IMR-90 (cell line): ENCODE data around the gene CCNL2. TPM values are rescaled to one million over a fixed set of nuclear protein-coding genes. Genes with fewer than 3 reads are reported as not detected.

Experiments used
- ATAC-seq: fragments of 200-7000 bp; cut with Tn5 transposase; 2 replicates; pipeline ENCODE4 v1.9.1; 2020; ENCODE audit warnings: low read depth, mild to moderate bottlenecking, moderate library complexity
- BruUV-seq: library from RNA; stranded (reverse); fragments of 400-500 nt; replicated peaks from 2 replicates; lab custom pipeline; 2021; lab: Mats Ljungman, UMichigan
- CTCF ChIA-PET: fragments of 300-600 bp; formaldehyde crosslinking; extraction: SDS; loops from one replicate; lab custom pipeline; 2021; ENCODE audit warnings: antibody characterized with exemption; lab: Yijun Ruan, JAX
- POLR2A ChIA-PET: fragments of 300-600 bp; sonication (Branson Sonifier 250); formaldehyde crosslinking; loops from one replicate; lab custom pipeline; 2022; ENCODE audit warnings: antibody characterized with exemption; ENCODE audit not compliant: unreplicated experiment; lab: Charles Lee
- DNase-seq: peaks from one replicate; pipeline ENCODE4 v3.0.0; 2013
- H2AFZ ChIP-seq: replicated peaks from 2 replicates; pipeline ENCODE3; 2013; ENCODE audit warnings: low read length, mild to moderate bottlenecking; ENCODE audit not compliant: poor library complexity
- H2AK5ac ChIP-seq: 2 replicates; pipeline ENCODE4 v1.6.1; 2013; ENCODE audit warnings: low read depth, low read length, inconsistent platforms
- H2AK9ac ChIP-seq: replicated peaks from 2 replicates; pipeline ENCODE3; 2013; ENCODE audit warnings: mild to moderate bottlenecking, low read depth, low read length, moderate library complexity; ENCODE audit not compliant: poor library complexity
- H2BK120ac ChIP-seq: 2 replicates; pipeline ENCODE4 v1.6.1; 2013; ENCODE audit warnings: low read depth, low read length, inconsistent platforms
- H2BK15ac ChIP-seq: 3 replicates; pipeline ENCODE4 v1.6.1; 2013; ENCODE audit warnings: low read depth, low read length, inconsistent platforms
- H2BK20ac ChIP-seq: 2 replicates; pipeline ENCODE4 v1.6.1; 2013; ENCODE audit warnings: low read depth, mild to moderate bottlenecking, inconsistent platforms, low read length, moderate library complexity
- H2BK5ac ChIP-seq: 2 replicates; pipeline ENCODE4 v1.6.1; 2013; ENCODE audit warnings: mild to moderate bottlenecking, low read depth, low read length, inconsistent platforms; ENCODE audit not compliant: poor library complexity, severe bottlenecking
- H3K14ac ChIP-seq: replicated peaks from 2 replicates; pipeline ENCODE4 v1.6.1; 2013; ENCODE audit warnings: low read depth, low read length, inconsistent platforms
- H3K18ac ChIP-seq: 2 replicates; pipeline ENCODE4 v1.6.1; 2013; ENCODE audit warnings: low read depth, low read length, control low read depth
- H3K23ac ChIP-seq: 2 replicates; pipeline ENCODE4 v1.6.1; 2013; ENCODE audit warnings: low read depth, low read length, inconsistent platforms
- H3K27ac ChIP-seq: 2 replicates; pipeline ENCODE4 v1.5.1; 2013; ENCODE audit warnings: mild to moderate bottlenecking, control low read depth, low read length; ENCODE audit not compliant: insufficient read depth
- H3K27me3 ChIP-seq: 2 replicates; pipeline ENCODE4 v1.6.1; 2013; ENCODE audit warnings: low read length; ENCODE audit not compliant: control insufficient read depth, insufficient read depth
- H3K36me3 ChIP-seq: 2 replicates; pipeline ENCODE4 v1.6.1; 2013; ENCODE audit warnings: low read length, mixed read lengths; ENCODE audit not compliant: control insufficient read depth, insufficient read depth
- H3K4ac ChIP-seq: 2 replicates; pipeline ENCODE4 v1.6.1; 2013; ENCODE audit warnings: low read depth, low read length, inconsistent platforms
- H3K4me1 ChIP-seq: 2 replicates; pipeline ENCODE4 v1.6.1; 2013; ENCODE audit warnings: low read length, mixed read lengths; ENCODE audit not compliant: control insufficient read depth, insufficient read depth
- H3K4me2 ChIP-seq: 2 replicates; pipeline ENCODE4 v1.6.1; 2013; ENCODE audit warnings: low read depth, mild to moderate bottlenecking, control low read depth, low read length, moderate library complexity
- H3K4me3 ChIP-seq: 2 replicates; pipeline ENCODE4 v1.5.1; 2013; ENCODE audit warnings: low read depth, mild to moderate bottlenecking, control low read depth, low read length, moderate library complexity; ENCODE audit not compliant: insufficient read depth
- H3K56ac ChIP-seq: 2 replicates; pipeline ENCODE4 v1.6.1; 2013; ENCODE audit warnings: low read length, inconsistent platforms; ENCODE audit not compliant: insufficient read depth; ENCODE audit errors: extremely low read depth
- H3K79me1 ChIP-seq, 2 experiments: 2 replicates each; pipeline ENCODE4 v1.6.1; 2013; ENCODE audit warnings: low read length in 2 of 2, inconsistent platforms in 1 of 2, low read depth in 1 of 2
- H3K9ac ChIP-seq: 2 replicates; pipeline ENCODE4 v1.6.1; 2013; ENCODE audit warnings: low read depth, low read length, control low read depth
- H3K9me1 ChIP-seq: 2 replicates; pipeline ENCODE4 v1.6.1; 2013; ENCODE audit warnings: low read length, inconsistent platforms; ENCODE audit not compliant: insufficient read depth
- H3K9me3 ChIP-seq: 2 replicates; pipeline ENCODE4 v1.6.1; 2013; ENCODE audit warnings: low read length; ENCODE audit not compliant: control insufficient read depth, insufficient read depth
- H4K20me1 ChIP-seq: 2 replicates; pipeline ENCODE4 v1.6.1; 2013; ENCODE audit warnings: low read length, inconsistent platforms; ENCODE audit not compliant: insufficient read depth
- H4K5ac ChIP-seq: 2 replicates; pipeline ENCODE4 v1.6.1; 2013; ENCODE audit warnings: mild to moderate bottlenecking, low read depth, low read length, control low read depth
- H4K8ac ChIP-seq, 2 experiments: 2 replicates each; pipeline ENCODE4 v1.6.1; 2013; ENCODE audit warnings: low read depth in 2 of 2, low read length in 2 of 2, control low read depth in 1 of 2, inconsistent platforms in 1 of 2
- H4K91ac ChIP-seq: 2 replicates; pipeline ENCODE4 v1.6.1; 2013; ENCODE audit warnings: low read depth, low read length, inconsistent platforms; ENCODE audit not compliant: insufficient read depth
- CHD1 ChIP-seq: IDR thresholded peaks from 2 replicates; pipeline ENCODE4 v1.6.1; 2012; ENCODE audit warnings: low read depth, low read length, improper control_type of control experiment
- CTCF ChIP-seq: conservative IDR thresholded peaks from 2 replicates; pipeline ENCODE4 v1.5.1; 2012; ENCODE audit warnings: mild to moderate bottlenecking, low read depth, low read length, improper control_type of control experiment
- ELK1 ChIP-seq: fragments of 150-350 bp; IDR thresholded peaks from 2 replicates; pipeline ENCODE4 v1.6.1; 2016; ENCODE audit warnings: low read depth, mild to moderate bottlenecking, low read length, moderate library complexity, borderline replicate concordance
- FOS ChIP-seq: fragments of 150-350 bp; IDR thresholded peaks from 2 replicates; pipeline ENCODE4 v1.6.1; 2016; ENCODE audit warnings: low read depth, low read length
- MAZ ChIP-seq: IDR thresholded peaks from 2 replicates; pipeline ENCODE4 v1.6.1; 2012; ENCODE audit warnings: low read depth, mild to moderate bottlenecking, low read length, improper control_type of control experiment, moderate library complexity, borderline replicate concordance
- NFE2L2 ChIP-seq: fragments of 150-350 bp; IDR thresholded peaks from 2 replicates; pipeline ENCODE4 v1.6.1; 2016; ENCODE audit warnings: low read depth, mild to moderate bottlenecking, low read length
- POLR2A ChIP-seq: IDR thresholded peaks from 2 replicates; pipeline ENCODE4 v1.6.1; 2012; ENCODE audit warnings: mild to moderate bottlenecking, low read depth, low read length
- RCOR1 ChIP-seq: IDR thresholded peaks from 2 replicates; pipeline ENCODE4 v1.6.1; 2012; ENCODE audit warnings: mild to moderate bottlenecking, low read length, improper control_type of control experiment; ENCODE audit not compliant: insufficient replicate concordance
- RFX5 ChIP-seq: IDR thresholded peaks from 2 replicates; pipeline ENCODE4 v1.8.0; 2012; ENCODE audit warnings: low read depth, mild to moderate bottlenecking, low read length, moderate library complexity
- SMC3 ChIP-seq: fragments of 150-350 bp; IDR thresholded peaks from 2 replicates; pipeline ENCODE4 v1.6.1; 2016; ENCODE audit warnings: low read depth, mild to moderate bottlenecking, antibody characterized with exemption, low read length, moderate library complexity
- USF2 ChIP-seq: fragments of 150-350 bp; IDR thresholded peaks from 2 replicates; pipeline ENCODE4 v1.6.1; 2017; ENCODE audit warnings: mild to moderate bottlenecking, antibody characterized with exemption, low read length, low read depth
- WGBS, 2 experiments: methylation state at CpG; one replicate each; pipeline versions ENCODE4 v1.1.5 to v1.1.7; 2013; ENCODE audit warnings: missing lambda C conversion rate in 2 of 2; ENCODE audit not compliant: insufficient read length in 1 of 2; ENCODE audit errors: extremely low coverage in 2 of 2; 5-methylcytosine and 5-hydroxymethylcytosine counted together
- dilution Hi-C: fragments of 300-500 bp; cut with HindIII; formaldehyde crosslinking; loops from one replicate; pipeline ENCODE4 v1.14.3; 2018; ENCODE audit warnings: low sequenced_read_pairs; ENCODE audit not compliant: unreplicated experiment
- in situ Hi-C: fragments of 300-500 bp; cut with MboI; formaldehyde crosslinking; loops from 3 replicates; pipeline ENCODE4 v1.14.3; 2019; ENCODE audit warnings: low sequenced_read_pairs, inconsistent platforms, mixed read lengths
- intact Hi-C: fragments of 100-400 bp; cut with micrococcal nuclease; formaldehyde crosslinking; loops from 2 replicates; pipeline ENCODE4 v1.10.0; 2022
- polyA plus RNA-seq, 3 experiments: library from polyadenylated mRNA; depleted of rRNA; stranded (reverse); fragments of >200 nt; gene quantifications; 2 replicates each; pipeline ENCODE4 v1.2.3, GENCODE V29; 2012; ENCODE audit warnings: low replicate concordance in 1 of 3
- total RNA-seq: library from RNA; depleted of rRNA; stranded (reverse); fragments of >200 nt; gene quantifications from 2 replicates; pipeline ENCODE4 v1.2.3, GENCODE V29; 2012

The CCNL2 gene
- total and polyA plus RNA-seq, 2 of the 4 experiments (the other 2 are of a cell fraction) = 53.9 to 239 TPM

- ChIA-PET CTCF (interaction anchor here (1.3 kb wide), 1 partner anchor 14 kb away, joined by 4 read pairs; no protein-coding TSS in a partner anchor), POLR2A (no interaction called here)
- dilution Hi-C loops (no loop called here), in situ Hi-C loops (no loop called here), intact Hi-C loops (no loop called here)
- no peak overlapping the region for H2AK5ac ChIP-seq
- H3K4me1 ChIP-seq = peaks cover 14% of the 10 kb centered on the region
- ATAC-seq (no peak), DNase-seq (no peak)
- H4K5ac ChIP-seq = no peak overlapping the region
- no peaks in the 10 kb centered on the region for H3K27me3 ChIP-seq
- BruUV-seq = no TSS peak
- no peak overlapping the region for H3K4me2 ChIP-seq
- no peak overlapping the region for H2AK9ac ChIP-seq
- no peak overlapping the region for H3K9ac ChIP-seq
- no peaks in the 10 kb centered on the region for H3K9me1 ChIP-seq
- H4K91ac ChIP-seq = no peak overlapping the region
- H3K27ac ChIP-seq = no peak overlapping the region
- no peak overlapping the region for H3K4me3 ChIP-seq
- H2BK15ac ChIP-seq = no peak overlapping the region
- H3K4ac ChIP-seq = no peak overlapping the region
- H3K23ac ChIP-seq = no peak overlapping the region
- no CpG with 5 or more reads among the region's 19 CpGs for WGBS, 2 experiments
- H3K9me3 ChIP-seq = no peaks in the 10 kb centered on the region
- H3K56ac ChIP-seq = no peak overlapping the region
- H2BK20ac ChIP-seq = no peak overlapping the region
- H2BK5ac ChIP-seq = no peak overlapping the region
- no peak overlapping the region for H2AFZ ChIP-seq
- H3K36me3 ChIP-seq = no peaks in the 10 kb centered on the region
- H4K8ac ChIP-seq = no peak overlapping the region
- TF ChIP-seq RFX5 = no peak
- TF ChIP-seq FOS = no peak
- no peak for TF ChIP-seq POLR2A
- no peak for TF ChIP-seq ELK1
- TF ChIP-seq USF2 = no peak
- no peak for TF ChIP-seq CHD1
- TF ChIP-seq MAZ = no peak
- no peak for TF ChIP-seq SMC3
- no peak for TF ChIP-seq NFE2L2
- no peak for TF ChIP-seq CTCF
- TF ChIP-seq RCOR1 = no peak
- no peak overlapping the region for H2BK120ac ChIP-seq
- H3K14ac ChIP-seq = no peak overlapping the region
- H3K79me1 ChIP-seq = no peaks in the 10 kb centered on the region
- H3K18ac ChIP-seq = no peak overlapping the region
- no peaks in the 10 kb centered on the region for H4K20me1 ChIP-seq
These were observed 27.5 kb upstream of the CCNL2 start for GRCh38 chr1:1426496-1427105.
